Neural cell (in vitro differentiated cells): ENCODE data around the gene KIRREL3. TPM values are rescaled to one million over a fixed set of nuclear protein-coding genes. Genes with fewer than 3 reads are reported as not detected.

ENCODE experiments used
- H2AFZ ChIP-seq: fragments of 200-600, 300-800 bp; sonication (generic), shearing (Covaris generic); 2 replicates; pipeline ENCODE4 v1.6.0; 2014; ENCODE audit warnings: low read depth, mild to moderate bottlenecking, antibody characterized with exemption, low read length, moderate library complexity
- H3F3A ChIP-seq: fragments of 200-600 bp; shearing (Covaris generic); 2 replicates; pipeline ENCODE4 v1.6.1; 2016; ENCODE audit warnings: mild to moderate bottlenecking, moderate library complexity, mixed read lengths, antibody characterized with exemption, low read length; ENCODE audit not compliant: insufficient read depth, poor library complexity, severe bottlenecking
- H3K27ac ChIP-seq: fragments of 200-600, 300-800 bp; sonication (generic), shearing (Covaris generic); 2 replicates; pipeline ENCODE4 v1.5.1; 2014; ENCODE audit warnings: mild to moderate bottlenecking, low read length, moderate library complexity
- H3K27me3 ChIP-seq: fragments of 300-800, 200-600 bp; sonication (generic), shearing (Covaris generic); 2 replicates; pipeline ENCODE4 v1.6.0; 2014; ENCODE audit warnings: mild to moderate bottlenecking, low read depth, low read length, moderate library complexity; ENCODE audit not compliant: insufficient read depth
- H3K36me3 ChIP-seq: fragments of 300-800, 200-600 bp; sonication (generic), shearing (Covaris generic); 2 replicates; pipeline ENCODE4 v1.5.1; 2014; ENCODE audit warnings: mild to moderate bottlenecking, antibody characterized with exemption, low read length, moderate library complexity; ENCODE audit not compliant: insufficient read depth
- H3K4me2 ChIP-seq: fragments of 300-800, 200-600 bp; sonication (generic), shearing (Covaris generic); 2 replicates; pipeline ENCODE4 v1.6.0; 2014; ENCODE audit warnings: mild to moderate bottlenecking, low read length
- H3K4me3 ChIP-seq: fragments of 300-800, 200-600 bp; sonication (generic), shearing (Covaris generic); 2 replicates; pipeline ENCODE4 v1.5.1; 2014; ENCODE audit warnings: mild to moderate bottlenecking, low read length, moderate library complexity
- H3K79me2 ChIP-seq: fragments of 200-600 bp; shearing (Covaris generic); replicated peaks from 2 replicates; pipeline ENCODE4 v1.6.0; 2014; ENCODE audit warnings: mild to moderate bottlenecking, low read length, moderate library complexity; ENCODE audit not compliant: insufficient read depth
- H3K9ac ChIP-seq: fragments of 300-800, 200-600 bp; sonication (generic), shearing (Covaris generic); 2 replicates; pipeline ENCODE4 v1.6.1; 2016; ENCODE audit warnings: mild to moderate bottlenecking, low read length, mixed read lengths
- H3K9me2 ChIP-seq: fragments of 200-600 bp; shearing (Covaris generic); 2 replicates; pipeline ENCODE4 v1.6.1; 2016; ENCODE audit warnings: mild to moderate bottlenecking, low read length, mixed read lengths; ENCODE audit not compliant: insufficient read depth
- H3K9me3 ChIP-seq: fragments of 200-600, 300-800 bp; sonication (generic), shearing (Covaris generic); 2 replicates; pipeline ENCODE4 v1.6.1; 2016; ENCODE audit warnings: mild to moderate bottlenecking, mixed run types, low read length, moderate library complexity, mixed read lengths
- H4K20me1 ChIP-seq: fragments of 200-600 bp; shearing (Covaris generic); 2 replicates; pipeline ENCODE4 v1.6.1; 2016; ENCODE audit warnings: mild to moderate bottlenecking, mixed run types; ENCODE audit not compliant: insufficient read depth
- CTCF ChIP-seq: fragments of 450-650 bp; IDR thresholded peaks from 2 replicates; pipeline ENCODE4 v1.5.1; 2014; ENCODE audit warnings: antibody characterized with exemption, mild to moderate bottlenecking, moderate library complexity; ENCODE audit not compliant: poor library complexity, severe bottlenecking
- EP300 ChIP-seq: fragments of 450-650 bp; conservative IDR thresholded peaks from 2 replicates; pipeline ENCODE4 v1.6.1; 2014; ENCODE audit warnings: antibody characterized with exemption, mild to moderate bottlenecking, moderate library complexity; ENCODE audit not compliant: poor library complexity, severe bottlenecking
- EZH2 ChIP-seq: fragments of 200-600, 300-800 bp; shearing (Covaris generic), sonication (generic); IDR thresholded peaks from 2 replicates; pipeline ENCODE4 v1.6.1; 2014; ENCODE audit warnings: antibody characterized with exemption, low read length, borderline replicate concordance, mild to moderate bottlenecking; ENCODE audit not compliant: insufficient read depth, poor library complexity, severe bottlenecking
- MXI1 ChIP-seq: fragments of 450-650 bp; conservative IDR thresholded peaks from 2 replicates; pipeline ENCODE4 v1.6.1; 2014; ENCODE audit warnings: antibody characterized with exemption, mild to moderate bottlenecking; ENCODE audit not compliant: poor library complexity, severe bottlenecking
- POLR2AphosphoS5 ChIP-seq: IDR thresholded peaks from 2 replicates; pipeline ENCODE4 v1.6.1; 2012
- RAD21 ChIP-seq: fragments of 450-650 bp; conservative IDR thresholded peaks from 2 replicates; pipeline ENCODE4 v1.6.1; 2014; ENCODE audit warnings: antibody characterized with exemption, mild to moderate bottlenecking, moderate library complexity
- SMC3 ChIP-seq: fragments of 450-650 bp; conservative IDR thresholded peaks from 2 replicates; pipeline ENCODE4 v1.6.1; 2014; ENCODE audit warnings: antibody characterized with exemption, mild to moderate bottlenecking, moderate library complexity; ENCODE audit not compliant: poor library complexity
- TAF1 ChIP-seq: IDR thresholded peaks from 2 replicates; pipeline ENCODE4 v1.6.1; 2012; ENCODE audit warnings: low read depth
- polyA plus RNA-seq: library from polyadenylated mRNA; depleted of rRNA; stranded (reverse); fragments of >200 nt; gene quantifications from 2 replicates; pipeline ENCODE4 v1.2.3, GENCODE V29; 2014
- TF ChIP-seq, protein P1 (sequence below): IDR thresholded peaks from 2 replicates; pipeline ENCODE4 v1.6.1; 2012; ENCODE audit warnings: borderline replicate concordance

Gene KIRREL3
- polyA plus RNA-seq, 1 donor from 2014 or later = 23.8 TPM

DNA sequence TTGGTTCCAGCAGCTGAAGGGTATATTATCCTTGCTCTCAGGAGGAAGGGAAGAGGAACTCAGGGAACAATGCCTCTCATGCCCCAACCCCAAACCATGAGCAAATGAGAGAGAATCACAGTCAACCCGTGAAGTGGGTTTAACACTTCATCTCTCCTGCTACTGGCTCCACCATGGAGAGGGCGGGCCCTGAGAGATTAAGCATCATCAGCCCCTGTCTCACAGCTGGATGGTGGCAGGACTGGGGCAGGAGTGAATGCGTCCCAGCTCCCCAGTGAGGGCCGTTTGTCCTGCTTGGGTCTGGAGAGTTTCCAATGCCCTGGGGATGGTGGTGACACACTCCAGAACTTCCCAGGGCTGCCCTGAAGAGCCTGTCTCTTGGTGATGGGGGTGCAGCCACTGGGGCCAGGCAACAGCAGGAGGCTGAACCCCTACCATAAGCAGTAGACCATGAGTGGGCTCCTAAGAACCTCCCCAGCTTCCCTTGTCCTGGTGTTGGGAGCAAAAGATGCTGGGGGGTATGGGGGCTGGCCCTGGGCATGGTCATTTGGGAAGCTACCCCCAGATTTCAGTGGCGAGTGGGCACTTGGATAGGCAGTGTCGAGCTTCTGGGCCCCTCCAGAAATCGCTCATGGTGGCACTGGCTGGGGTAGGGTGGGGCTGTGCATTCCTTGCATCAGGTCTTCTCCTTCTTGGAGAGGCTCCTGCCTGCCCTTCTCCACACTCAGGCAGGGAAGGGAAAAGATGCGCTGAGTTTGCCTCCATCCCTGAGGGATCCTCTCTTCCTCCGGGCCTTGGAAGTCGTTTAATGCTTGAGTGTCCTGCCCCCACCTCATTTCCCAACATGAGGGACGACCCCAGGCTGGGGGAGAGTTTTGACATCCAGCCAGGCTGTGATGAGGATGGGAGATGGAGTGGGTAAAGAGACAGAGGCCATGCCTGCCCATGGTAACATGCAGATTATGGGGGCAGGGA lies 487.5 kb downstream of the KIRREL3 start:
- Histone ChIP-seq H3K4me3 (no peak overlapping the region), H3K9ac (no peak overlapping the region), H3K36me3 (no peaks in the 10 kb centered on the region), H3K27ac (no peak overlapping the region), H3K9me3 (no peaks in the 10 kb centered on the region), H2AFZ (no peak overlapping the region), H4K20me1 (no peaks in the 10 kb centered on the region), H3K4me2 (no peak overlapping the region), H3F3A (no peaks in the 10 kb centered on the region), H3K9me2 (no peaks in the 10 kb centered on the region), H3K79me2 (no peaks in the 10 kb centered on the region), H3K27me3 (no peaks in the 10 kb centered on the region)
- no peak for TF ChIP-seq EP300
- TF ChIP-seq RAD21 = no peak
- no peak for TF ChIP-seq SMC3
- TF ChIP-seq CTCF = no peak
- no peak for TF ChIP-seq EZH2
- TF ChIP-seq, protein P1, sequence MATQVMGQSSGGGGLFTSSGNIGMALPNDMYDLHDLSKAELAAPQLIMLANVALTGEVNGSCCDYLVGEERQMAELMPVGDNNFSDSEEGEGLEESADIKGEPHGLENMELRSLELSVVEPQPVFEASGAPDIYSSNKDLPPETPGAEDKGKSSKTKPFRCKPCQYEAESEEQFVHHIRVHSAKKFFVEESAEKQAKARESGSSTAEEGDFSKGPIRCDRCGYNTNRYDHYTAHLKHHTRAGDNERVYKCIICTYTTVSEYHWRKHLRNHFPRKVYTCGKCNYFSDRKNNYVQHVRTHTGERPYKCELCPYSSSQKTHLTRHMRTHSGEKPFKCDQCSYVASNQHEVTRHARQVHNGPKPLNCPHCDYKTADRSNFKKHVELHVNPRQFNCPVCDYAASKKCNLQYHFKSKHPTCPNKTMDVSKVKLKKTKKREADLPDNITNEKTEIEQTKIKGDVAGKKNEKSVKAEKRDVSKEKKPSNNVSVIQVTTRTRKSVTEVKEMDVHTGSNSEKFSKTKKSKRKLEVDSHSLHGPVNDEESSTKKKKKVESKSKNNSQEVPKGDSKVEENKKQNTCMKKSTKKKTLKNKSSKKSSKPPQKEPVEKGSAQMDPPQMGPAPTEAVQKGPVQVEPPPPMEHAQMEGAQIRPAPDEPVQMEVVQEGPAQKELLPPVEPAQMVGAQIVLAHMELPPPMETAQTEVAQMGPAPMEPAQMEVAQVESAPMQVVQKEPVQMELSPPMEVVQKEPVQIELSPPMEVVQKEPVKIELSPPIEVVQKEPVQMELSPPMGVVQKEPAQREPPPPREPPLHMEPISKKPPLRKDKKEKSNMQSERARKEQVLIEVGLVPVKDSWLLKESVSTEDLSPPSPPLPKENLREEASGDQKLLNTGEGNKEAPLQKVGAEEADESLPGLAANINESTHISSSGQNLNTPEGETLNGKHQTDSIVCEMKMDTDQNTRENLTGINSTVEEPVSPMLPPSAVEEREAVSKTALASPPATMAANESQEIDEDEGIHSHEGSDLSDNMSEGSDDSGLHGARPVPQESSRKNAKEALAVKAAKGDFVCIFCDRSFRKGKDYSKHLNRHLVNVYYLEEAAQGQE = no peak
- no peak for TF ChIP-seq MXI1
- no peak for TF ChIP-seq POLR2AphosphoS5

DNA sequence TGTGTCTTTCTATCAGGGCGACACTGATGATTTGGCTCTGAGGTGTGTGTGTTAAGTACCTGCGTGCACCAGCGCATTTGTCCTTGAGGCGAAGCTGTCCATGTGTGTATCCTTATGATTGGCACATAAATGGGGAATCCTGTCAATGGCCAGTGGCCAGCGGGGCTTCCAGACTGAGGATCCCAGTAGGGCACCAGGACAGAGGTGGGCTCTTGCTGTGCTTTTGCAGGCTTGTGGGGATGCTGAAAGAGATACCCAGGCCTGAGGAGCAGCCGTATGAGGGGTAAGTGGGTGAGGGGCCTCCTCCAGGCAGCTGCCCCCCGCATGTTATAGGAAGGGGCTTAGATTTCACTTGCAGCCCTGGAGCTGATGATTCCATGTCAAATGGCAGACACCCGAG lies 488.3 kb downstream of the KIRREL3 start:
- no peak overlapping the region for H3K27ac ChIP-seq
- H3K4me2 ChIP-seq = no peak overlapping the region
- no peak overlapping the region for H2AFZ ChIP-seq
- no peak overlapping the region for H3K4me3 ChIP-seq
- TF ChIP-seq CTCF = no peak
- TF ChIP-seq SMC3 = no peak
- TF ChIP-seq EZH2 = no peak
- no peak for TF ChIP-seq POLR2AphosphoS5
- no peak for TF ChIP-seq MXI1
- TF ChIP-seq, protein P1 = no peak
- no peak for TF ChIP-seq RAD21
- no peak for TF ChIP-seq TAF1
- no peak for TF ChIP-seq EP300
- H3K36me3 ChIP-seq = no peaks in the 10 kb centered on the region
- no peaks in the 10 kb centered on the region for H4K20me1 ChIP-seq
- H3K9me2 ChIP-seq = no peaks in the 10 kb centered on the region
- H3K79me2 ChIP-seq = no peaks in the 10 kb centered on the region
- H3K9me3 ChIP-seq = no peaks in the 10 kb centered on the region
- H3K27me3 ChIP-seq = no peaks in the 10 kb centered on the region
- H3F3A ChIP-seq = no peaks in the 10 kb centered on the region
- no peak overlapping the region for H3K9ac ChIP-seq
